GM19351 (cell line): Measurements from ENCODE around the gene ZNF519.

ENCODE experiments used
- ATAC-seq: cut with Tn5 transposase; IDR thresholded peaks from one replicate; pipeline ENCODE4 v1.9.1; 2021; ENCODE audit warnings: mild to moderate bottlenecking, moderate library complexity; ENCODE audit not compliant: unreplicated experiment

The ZNF519 gene

DNA sequence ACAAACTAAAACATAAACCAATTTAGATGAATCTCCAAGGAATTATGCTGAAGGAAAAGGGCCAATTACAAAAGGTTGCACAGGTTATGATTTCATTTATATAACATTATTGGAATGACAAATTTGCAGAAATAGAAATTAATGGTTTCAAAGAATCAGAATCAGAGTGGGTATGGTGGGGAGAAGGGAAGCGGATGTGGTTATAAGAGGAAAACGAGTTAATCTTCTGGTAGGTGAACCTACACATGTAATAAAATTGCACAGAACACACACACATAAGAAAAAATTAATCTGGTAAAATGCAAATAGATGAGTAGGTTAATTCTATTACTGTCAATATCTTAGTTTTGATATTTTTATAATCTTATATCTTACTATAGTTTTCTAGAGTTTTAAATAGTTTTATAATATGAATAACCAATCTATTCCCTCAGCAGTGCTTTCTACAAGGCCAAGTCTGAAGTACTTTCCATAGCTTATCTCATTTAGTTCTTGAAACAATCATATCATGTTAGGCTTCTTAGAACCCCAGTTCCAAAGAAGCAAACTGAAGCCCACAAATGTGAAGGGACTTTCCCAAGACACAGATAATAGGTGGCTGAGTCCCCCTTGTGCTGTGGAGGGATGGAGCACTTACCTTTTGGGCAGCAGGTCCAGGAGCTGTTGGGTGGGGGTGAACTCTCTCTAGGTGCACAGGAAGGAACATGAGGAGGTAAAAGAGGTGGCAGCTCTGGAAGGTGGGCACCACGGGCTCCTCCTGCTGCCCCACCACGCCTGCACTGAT, 31.5 kb downstream of the ZNF519 start:
- no peak for ATAC-seq

GRCh38 chr18:14098428-14098827, 33.8 kb downstream of the ZNF519 start:
- ATAC-seq: no peak

DNA sequence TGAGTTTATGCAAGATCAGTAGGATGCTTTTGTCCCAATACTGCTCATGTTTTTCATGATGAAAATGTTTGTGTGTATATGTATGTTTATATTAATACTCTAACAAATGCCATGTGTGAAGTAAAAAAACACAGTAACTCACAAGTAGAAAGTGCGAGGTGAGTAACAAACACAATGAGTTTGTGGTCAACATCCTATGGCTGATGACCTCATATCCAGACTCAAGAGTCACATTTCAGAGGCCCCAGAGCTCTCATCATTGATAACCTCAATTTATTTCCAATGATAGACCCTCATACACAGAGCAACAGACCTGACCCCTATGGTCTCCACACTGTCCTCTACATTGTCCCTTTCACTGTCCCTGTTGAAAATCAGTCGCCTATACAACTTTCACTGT, 34.5 kb downstream of the ZNF519 start:
- ATAC-seq: no peak

DNA sequence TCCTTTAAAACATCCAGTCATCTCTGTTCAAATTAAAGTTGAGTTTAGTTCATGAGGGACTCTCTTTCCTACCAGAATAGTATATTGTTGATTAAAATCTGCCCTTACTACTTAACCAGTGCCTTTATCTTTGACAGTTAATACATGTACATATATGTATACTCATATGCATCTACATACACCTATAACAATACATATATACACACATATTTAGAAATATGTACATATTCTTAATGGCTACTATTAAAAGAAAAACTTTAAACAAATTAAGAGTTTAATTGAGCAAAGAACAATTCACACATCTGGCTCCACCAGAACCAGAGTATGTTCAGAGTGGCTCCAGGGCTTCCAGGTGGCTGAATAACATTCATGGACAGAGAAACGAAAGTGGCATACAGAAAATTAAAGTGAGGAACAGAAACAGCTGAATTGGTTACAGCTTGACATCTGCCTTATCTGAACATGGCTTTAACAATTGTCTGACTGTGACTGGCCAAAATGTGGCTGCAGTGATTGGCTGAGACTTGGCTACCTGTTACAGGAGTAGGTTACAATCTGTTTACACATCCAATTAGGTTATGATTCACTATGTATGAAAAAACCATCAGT, 38.8 kb downstream of the ZNF519 start:
- no peak for ATAC-seq

DNA sequence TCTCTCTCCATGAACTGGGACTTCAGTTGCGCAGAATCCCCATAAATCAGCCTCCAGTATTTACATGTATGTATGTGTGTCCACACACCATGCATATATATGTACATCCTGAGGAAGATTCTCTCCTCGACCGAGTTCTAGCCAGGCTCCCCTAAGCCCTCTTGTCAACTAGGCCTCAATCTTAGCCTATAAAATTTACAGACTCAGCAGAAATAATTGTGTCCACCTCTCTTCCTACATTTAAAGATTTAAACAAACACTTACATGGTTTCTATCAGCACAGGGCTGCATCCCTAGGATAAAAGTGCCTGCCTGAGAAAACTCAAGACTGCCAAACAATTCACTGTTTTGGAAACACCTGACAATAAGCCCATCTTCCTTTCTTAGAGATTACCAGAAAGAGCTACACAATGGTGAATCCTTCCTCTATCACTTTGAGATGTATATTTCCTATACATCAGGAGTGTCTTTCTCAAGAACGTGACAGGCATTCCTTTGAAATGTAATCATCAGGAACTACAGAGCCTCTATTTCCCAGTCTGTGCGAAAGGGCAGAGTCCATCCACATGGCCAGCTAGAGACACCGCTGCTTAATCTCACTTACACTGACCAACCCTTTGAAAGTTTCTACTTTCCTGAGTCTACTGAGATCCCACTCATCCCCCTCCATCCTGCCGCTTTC, 39.5 kb downstream of the ZNF519 start:
- ATAC-seq: no peak

DNA sequence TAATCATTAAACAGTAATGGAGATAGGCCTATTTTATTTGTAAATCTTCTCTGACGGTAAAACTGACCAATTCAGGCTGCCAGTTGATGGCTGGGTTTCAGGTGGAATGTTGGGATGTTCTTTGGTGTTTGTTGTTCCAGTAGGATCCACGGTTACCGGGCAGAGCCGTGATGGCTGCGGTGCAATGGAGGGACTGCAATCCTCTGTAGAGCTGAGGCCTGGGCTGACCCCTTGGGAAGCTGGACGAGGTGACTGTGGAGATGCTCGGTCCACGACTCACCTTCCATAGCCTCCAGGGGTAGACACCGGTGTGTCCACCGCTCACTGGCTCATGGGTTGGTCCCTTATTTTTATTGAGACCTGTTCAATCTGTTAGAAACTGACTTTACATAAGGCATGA, 42.5 kb downstream of the ZNF519 start:
- ATAC-seq: no peak

DNA sequence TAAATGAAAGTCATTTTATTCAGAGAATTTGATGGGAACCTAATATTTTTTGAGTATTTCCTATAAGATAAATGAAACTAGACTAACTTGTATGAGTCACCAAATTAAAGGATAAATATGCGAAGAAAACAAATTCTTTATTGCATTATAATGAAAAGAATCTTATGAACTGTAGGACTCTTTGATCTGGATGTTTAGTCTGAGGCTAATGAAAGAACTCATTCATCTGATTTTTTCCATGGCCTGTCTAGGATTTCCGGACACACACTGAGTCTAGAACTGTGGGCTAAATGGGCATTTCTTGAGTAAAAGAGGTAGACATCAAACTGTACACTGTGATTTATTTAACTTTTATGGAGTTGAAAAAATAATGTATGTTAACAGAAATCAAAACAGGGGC, 43.0 kb downstream of the ZNF519 start:
- no peak for ATAC-seq

GRCh38 chr18:14086458-14087231, 45.6 kb downstream of the ZNF519 start:
- ATAC-seq: peak; percentile 64

DNA sequence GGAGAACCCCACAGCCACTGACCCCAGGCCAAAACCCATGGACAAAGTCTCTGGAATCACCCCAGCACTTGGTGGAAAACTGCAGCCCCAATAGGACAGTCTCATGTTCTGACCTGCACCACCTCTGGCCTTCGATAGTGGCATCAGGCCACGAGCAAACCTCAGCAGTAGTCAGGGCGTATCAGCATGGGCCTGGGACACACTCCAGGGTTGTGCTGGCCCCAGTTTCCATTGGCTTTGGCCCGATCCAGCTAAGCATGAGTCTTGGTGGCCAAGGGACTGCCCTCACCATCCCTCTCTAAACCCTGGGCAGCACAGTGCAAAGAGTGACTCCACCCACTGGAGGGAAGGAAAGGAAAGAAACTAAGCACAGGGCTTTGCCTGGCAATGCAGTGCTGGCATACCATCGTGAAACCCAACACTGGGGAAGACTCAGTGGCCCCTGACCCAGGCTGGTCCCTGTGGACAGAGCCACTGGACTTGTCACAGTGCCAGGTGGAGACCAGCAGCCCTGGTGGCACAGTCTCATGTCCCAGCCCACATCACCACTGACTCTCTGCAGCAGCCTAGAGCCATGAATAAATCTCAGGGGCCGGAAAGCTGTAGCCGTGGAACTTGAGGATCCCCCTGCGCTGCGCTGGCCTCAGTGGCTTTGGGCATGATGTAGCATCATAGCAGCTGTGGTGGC, 46.3 kb downstream of the ZNF519 start:
- ATAC-seq: no peak

- no peak for ATAC-seq
These were observed 57.0 kb downstream of the ZNF519 start for GRCh38 chr18:14075196-14075595.

DNA sequence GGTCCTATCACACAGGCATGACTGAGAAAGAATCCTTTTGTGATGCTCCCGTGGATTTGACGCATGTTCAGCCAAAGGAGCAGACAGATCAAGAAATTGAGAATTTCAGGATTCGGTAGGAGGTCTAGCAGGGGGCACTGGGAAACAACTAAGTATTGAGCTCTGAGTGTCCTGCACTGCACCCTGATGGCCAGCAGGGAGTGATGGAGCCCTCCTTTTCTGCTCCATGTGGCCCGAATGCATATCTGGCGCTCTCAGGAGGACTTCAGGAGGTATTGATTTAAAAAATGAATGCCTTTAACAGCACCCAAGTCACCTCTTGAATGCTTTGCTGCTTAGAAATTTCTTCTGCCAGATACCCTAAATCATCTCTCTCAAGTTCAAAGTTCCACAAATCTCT, 58.0 kb downstream of the ZNF519 start:
- peak; percentile 70 for ATAC-seq

GRCh38 chr18:14053661-14054060, 78.6 kb downstream of the ZNF519 start:
- ATAC-seq: no peak
